Endothelial cell (in vitro differentiated cells): ENCODE results near the gene PARD3. TPM values are rescaled to one million over a fixed set of nuclear protein-coding genes. Genes with fewer than 3 reads are reported as not detected.

ENCODE experiments used
- DNase-seq: peaks from one replicate; pipeline ENCODE4 v3.0.0; 2021; ENCODE audit warnings: low spot score
- H3K27ac Mint-ChIP-seq: one replicate; pipeline ENCODE4 v1.8.0; 2021; ENCODE audit warnings: mixed read lengths, inconsistent platforms; ENCODE audit not compliant: unreplicated experiment
- H3K27me3 Mint-ChIP-seq: one replicate; pipeline ENCODE4 v1.8.0; 2021; ENCODE audit warnings: mild to moderate bottlenecking, moderate library complexity, mixed read lengths, inconsistent platforms; ENCODE audit not compliant: unreplicated experiment
- H3K36me3 Mint-ChIP-seq: one replicate; pipeline ENCODE4 v1.8.0; 2021; ENCODE audit warnings: mild to moderate bottlenecking, low read depth, mixed read lengths, inconsistent platforms; ENCODE audit not compliant: unreplicated experiment
- H3K4me1 Mint-ChIP-seq: one replicate; pipeline ENCODE4 v1.8.0; 2021; ENCODE audit warnings: mild to moderate bottlenecking, mixed read lengths, inconsistent platforms; ENCODE audit not compliant: unreplicated experiment
- H3K4me3 Mint-ChIP-seq: one replicate; pipeline ENCODE4 v1.8.0; 2021; ENCODE audit warnings: mild to moderate bottlenecking, mixed read lengths, inconsistent platforms; ENCODE audit not compliant: unreplicated experiment
- H3K9me3 Mint-ChIP-seq: one replicate; pipeline ENCODE4 v1.8.0; 2021; ENCODE audit warnings: mixed read lengths, inconsistent platforms; ENCODE audit not compliant: unreplicated experiment
- total RNA-seq: library from RNA; stranded (reverse); fragmentation: NEBNext Ultra II Directional; extraction: Animal tissue kit (Norgen Biotek cat#: 25700); gene quantifications from one replicate; pipeline ENCODE4 v1.2.1, GENCODE V29; 2021; ENCODE audit not compliant: unreplicated experiment
- TF ChIP-seq, protein P1 (sequence below): fragments of 200-600 bp; sonication (generic); IDR thresholded peaks from one replicate; pipeline ENCODE4 v1.5.0; 2021; ENCODE audit warnings: antibody characterized with exemption; ENCODE audit not compliant: unreplicated experiment

Gene PARD3
- total RNA-seq, 1 donor from 2014 or later, result 35.2 TPM

DNA sequence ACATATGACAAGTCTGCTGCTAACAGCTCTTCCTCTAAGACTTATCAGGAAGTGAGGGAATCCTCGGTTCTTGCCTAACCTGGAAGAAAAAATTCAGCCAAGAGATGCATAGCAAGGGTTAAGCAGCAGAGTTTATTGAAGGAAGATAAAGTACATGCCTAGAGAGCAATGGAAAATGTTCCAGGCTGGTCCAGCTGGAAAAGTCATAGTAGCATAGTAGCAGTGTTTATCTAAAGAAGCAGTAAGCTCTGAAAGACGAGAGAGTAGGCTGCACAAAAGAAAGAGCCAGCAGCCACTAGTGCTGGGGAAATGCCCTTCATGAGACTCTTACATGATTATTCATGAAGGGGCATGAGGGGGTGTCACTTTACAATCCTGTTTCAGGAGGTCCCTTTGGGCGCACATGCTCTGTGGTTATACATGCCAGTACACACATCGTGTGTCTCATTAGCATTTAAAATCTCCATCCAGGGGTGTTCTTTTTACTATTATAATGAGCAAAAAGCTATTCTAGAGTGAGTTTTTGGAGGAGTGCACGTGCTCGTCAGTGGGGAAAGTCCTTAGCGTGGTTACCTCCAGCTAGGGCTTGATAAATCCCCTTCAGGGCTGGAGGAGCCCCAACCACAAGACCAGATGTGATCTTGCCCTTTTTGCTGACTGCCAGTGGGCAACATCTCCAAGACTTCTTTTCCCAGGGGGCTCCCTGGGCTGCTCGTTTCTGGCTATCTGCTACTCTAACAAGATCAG is 716.1 kb downstream of the PARD3 start:
- Mint-ChIP-seq H3K36me3 (peaks cover 7% of the 10 kb centered on the region), H3K27ac (no peak overlapping the region), H3K4me3 (no peak overlapping the region), H3K27me3 (peaks cover 2% of the 10 kb centered on the region), H3K4me1 (no peaks in the 10 kb centered on the region), H3K9me3 (no peaks in the 10 kb centered on the region)
- no peak for DNase-seq
- TF ChIP-seq, protein P1, sequence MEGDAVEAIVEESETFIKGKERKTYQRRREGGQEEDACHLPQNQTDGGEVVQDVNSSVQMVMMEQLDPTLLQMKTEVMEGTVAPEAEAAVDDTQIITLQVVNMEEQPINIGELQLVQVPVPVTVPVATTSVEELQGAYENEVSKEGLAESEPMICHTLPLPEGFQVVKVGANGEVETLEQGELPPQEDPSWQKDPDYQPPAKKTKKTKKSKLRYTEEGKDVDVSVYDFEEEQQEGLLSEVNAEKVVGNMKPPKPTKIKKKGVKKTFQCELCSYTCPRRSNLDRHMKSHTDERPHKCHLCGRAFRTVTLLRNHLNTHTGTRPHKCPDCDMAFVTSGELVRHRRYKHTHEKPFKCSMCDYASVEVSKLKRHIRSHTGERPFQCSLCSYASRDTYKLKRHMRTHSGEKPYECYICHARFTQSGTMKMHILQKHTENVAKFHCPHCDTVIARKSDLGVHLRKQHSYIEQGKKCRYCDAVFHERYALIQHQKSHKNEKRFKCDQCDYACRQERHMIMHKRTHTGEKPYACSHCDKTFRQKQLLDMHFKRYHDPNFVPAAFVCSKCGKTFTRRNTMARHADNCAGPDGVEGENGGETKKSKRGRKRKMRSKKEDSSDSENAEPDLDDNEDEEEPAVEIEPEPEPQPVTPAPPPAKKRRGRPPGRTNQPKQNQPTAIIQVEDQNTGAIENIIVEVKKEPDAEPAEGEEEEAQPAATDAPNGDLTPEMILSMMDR, result no peak

DNA sequence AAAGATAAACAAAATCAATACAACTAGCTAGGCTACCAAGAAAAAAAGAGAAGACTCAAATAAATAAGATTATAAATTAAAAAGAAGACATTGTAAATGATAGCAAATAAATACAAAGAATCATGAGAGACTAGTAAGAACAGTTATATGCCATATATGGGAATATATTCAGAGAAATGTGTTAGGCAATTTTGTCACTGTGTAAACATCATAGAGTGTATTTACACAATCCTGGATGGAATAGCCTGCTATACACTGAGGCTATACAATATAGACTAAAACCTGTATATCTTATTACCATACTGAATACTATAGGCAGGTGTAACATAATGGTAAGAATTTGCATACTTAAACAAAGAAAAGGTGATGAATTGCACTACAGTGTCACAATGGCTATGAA is 717.4 kb downstream of the PARD3 start:
- TF ChIP-seq, protein P1, result no peak
- peaks cover 7% of the 10 kb centered on the region for H3K36me3 Mint-ChIP-seq
- H3K27me3 Mint-ChIP-seq, result peaks cover 2% of the 10 kb centered on the region
- no peak for DNase-seq
- no peak overlapping the region for H3K4me3 Mint-ChIP-seq
- no peaks in the 10 kb centered on the region for H3K9me3 Mint-ChIP-seq
- no peak overlapping the region for H3K27ac Mint-ChIP-seq
- no peaks in the 10 kb centered on the region for H3K4me1 Mint-ChIP-seq

DNA sequence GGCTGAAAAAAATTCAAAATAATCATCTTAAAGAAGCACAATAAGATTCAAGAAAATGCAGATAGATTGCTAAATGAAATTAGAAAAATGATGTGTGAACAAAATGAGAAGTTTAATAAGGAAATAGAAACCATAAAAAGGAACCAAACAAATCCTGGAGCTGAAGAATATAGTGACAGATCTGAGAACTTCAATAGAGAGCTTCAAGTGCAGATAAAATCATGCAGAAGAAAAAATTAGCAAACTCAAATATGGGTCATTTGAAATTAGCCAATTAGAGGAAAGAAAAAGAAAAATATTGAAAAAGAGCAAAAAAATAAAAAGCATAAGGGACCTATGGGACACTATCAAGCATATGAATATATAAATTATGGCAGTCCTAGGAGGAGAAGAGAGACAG is 720.1 kb downstream of the PARD3 start:
- no peak overlapping the region for H3K4me3 Mint-ChIP-seq
- no peaks in the 10 kb centered on the region for H3K27me3 Mint-ChIP-seq
- TF ChIP-seq, protein P1, result no peak
- H3K9me3 Mint-ChIP-seq, result no peaks in the 10 kb centered on the region
- DNase-seq, result no peak
- peaks cover 5% of the 10 kb centered on the region for H3K4me1 Mint-ChIP-seq
- no peaks in the 10 kb centered on the region for H3K36me3 Mint-ChIP-seq
- H3K27ac Mint-ChIP-seq, result no peak overlapping the region

DNA sequence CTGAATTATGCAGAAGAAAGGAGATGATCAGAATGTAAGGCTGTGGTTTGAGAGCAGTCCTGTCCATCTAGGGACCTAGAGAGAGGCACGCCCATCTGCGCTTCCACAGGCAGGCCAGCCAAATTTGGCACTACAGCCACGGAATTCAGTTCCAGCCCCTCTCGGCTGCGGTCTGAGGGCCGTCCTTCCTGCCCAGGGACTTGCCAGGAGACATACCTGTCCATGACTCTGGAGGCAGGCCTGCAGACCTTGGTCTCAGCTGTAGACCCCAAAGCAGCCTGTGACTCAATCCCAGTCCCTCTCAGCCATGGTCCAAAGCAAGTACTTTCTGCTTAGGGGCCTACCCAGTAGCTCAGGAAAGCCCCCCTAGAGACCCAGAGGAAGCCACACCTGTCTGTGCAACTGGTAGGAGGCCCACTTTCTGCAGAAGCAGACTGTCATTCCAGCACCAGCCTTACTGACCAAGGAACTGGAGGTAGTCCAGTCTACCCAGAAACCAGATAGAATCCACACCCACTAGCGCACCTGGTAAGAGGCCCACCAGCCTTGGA is 720.9 kb downstream of the PARD3 start:
- Mint-ChIP-seq H3K4me3 (no peak overlapping the region), H3K36me3 (no peaks in the 10 kb centered on the region), H3K27ac (no peak overlapping the region), H3K9me3 (no peaks in the 10 kb centered on the region), H3K27me3 (peaks cover 1% of the 10 kb centered on the region), H3K4me1 (peaks cover 5% of the 10 kb centered on the region)
- no peak for DNase-seq
- TF ChIP-seq, protein P1, result no peak

DNA sequence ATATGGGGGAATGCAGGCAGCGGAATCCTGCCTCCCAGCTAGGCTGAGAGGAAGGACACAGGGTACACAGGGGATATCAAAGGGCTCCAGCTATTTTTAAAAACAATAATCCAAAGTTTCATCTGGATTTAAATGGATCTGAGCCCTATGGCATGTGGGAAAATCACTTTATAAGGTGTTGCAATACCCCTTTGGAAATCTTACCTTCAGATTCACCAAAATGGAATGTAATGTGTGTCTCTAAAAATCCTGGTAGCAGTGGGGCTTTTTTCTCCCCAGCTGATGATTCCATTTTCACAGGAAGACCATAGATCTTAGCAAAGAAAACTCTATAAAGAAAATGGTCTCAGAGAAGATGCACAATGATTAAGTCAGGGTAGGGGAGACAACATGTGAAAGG is 722.2 kb downstream of the PARD3 start:
- Mint-ChIP-seq H3K4me3 (no peak overlapping the region), H3K27ac (no peak overlapping the region), H3K27me3 (peaks cover 1% of the 10 kb centered on the region), H3K9me3 (no peaks in the 10 kb centered on the region), H3K36me3 (no peaks in the 10 kb centered on the region), H3K4me1 (peaks cover 5% of the 10 kb centered on the region)
- no peak for DNase-seq
- TF ChIP-seq, protein P1, result no peak
